ENCODE data around the gene UTS2. TPM values are rescaled to one million over a fixed set of nuclear protein-coding genes. Genes with fewer than 3 reads are reported as not detected.

The UTS2 gene
- total RNA-seq, 1 donor from 2014 or later = not detected

DNA sequence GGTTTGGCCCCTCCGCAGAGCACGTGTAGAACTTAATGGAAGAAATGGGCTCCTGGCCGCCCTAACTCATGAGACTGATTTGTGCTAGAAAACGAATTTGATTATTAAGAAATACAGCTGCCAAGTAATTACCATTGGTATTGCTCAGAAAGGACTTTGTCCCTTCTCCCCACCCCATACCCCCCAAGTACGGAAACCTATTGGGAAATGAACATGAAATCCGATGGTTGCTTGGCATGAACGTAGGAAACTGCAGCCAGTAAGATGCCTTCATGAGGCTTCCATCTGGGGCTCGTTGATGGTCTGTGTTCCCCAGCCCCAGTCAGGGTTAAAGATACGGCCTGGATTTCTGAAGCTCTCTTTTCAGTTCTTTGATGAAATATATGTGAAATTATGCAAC, 47.4 kb downstream of the UTS2 start:
- no peak overlapping the region for H3K4me3 ChIP-seq (ENCODE audit: low read depth, low read length)
- no peak for TF ChIP-seq CTCF (conservative IDR thresholded peaks at IDR 0.05; ENCODE audit: low read depth, low read length)

More for the DNA sequence above, 47.4 kb downstream of the UTS2 start:
- no peak for DNase-seq (ENCODE audit: low read depth)

Other genes starting within 250 kb of the UTS2 start
- 89.4 and 101 TPM in 2 replicates for gene VAMP3, start 81.8 kb downstream of the UTS2 start, total RNA-seq
- gene PER3, start 68.8 kb downstream of the UTS2 start, total RNA-seq = 2.4 and 2.5 TPM in 2 replicates
- gene TNFRSF9, start 87.8 kb upstream of the UTS2 start, total RNA-seq = 0.69 and 1.4 TPM in 2 replicates
- 282 and 327 TPM in 2 replicates for gene PARK7, start 108.6 kb upstream of the UTS2 start, total RNA-seq
- gene ERRFI1, start 173.2 kb upstream of the UTS2 start, total RNA-seq = 120 and 135 TPM in 2 replicates